GM19438 (cell line): ENCODE data around the gene MAP3K19.

Experiments
- ATAC-seq: cut with Tn5 transposase; IDR thresholded peaks from one replicate; pipeline ENCODE4 v1.9.1; 2021; ENCODE audit warnings: low read depth; ENCODE audit not compliant: unreplicated experiment

Gene MAP3K19

DNA sequence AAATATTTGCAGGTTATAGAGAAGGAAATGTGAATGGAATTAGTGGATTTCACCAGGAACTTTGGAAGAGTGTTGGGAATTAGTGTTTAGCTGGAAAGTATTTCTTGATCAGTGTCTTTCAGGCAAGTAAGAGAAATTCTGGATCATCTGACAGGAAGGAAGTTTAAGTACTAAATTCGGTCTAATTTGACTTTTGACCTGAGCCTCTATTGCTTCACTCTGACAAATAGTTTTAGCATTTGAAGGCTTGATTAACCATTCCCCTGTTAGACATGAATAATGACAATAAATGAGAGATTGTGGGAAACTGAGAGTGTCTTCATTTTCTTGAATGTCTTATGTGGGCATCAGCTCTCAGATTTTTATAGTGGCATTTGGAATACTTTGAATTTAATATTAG lies 112.6 kb downstream of the MAP3K19 start:
- ATAC-seq = no peak

DNA sequence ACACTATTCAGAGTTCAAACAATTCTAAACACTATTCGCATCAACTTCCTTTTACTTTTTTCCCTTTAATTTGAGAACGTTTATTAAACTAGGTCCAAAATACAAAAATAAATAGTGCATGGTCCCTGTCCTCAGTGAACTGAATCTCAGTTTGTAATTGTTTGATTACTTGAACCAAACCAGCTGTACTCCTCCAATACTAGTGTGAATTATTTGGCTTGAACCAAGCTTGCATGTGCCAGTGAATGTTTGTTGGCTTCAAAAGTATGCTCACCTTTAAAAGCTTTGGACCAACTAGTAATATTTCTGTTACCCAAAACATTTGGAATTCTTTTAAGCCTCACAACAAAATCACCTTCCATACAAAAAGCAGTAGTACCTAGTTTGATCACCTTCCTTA lies 113.1 kb downstream of the MAP3K19 start:
- ATAC-seq = no peak

DNA sequence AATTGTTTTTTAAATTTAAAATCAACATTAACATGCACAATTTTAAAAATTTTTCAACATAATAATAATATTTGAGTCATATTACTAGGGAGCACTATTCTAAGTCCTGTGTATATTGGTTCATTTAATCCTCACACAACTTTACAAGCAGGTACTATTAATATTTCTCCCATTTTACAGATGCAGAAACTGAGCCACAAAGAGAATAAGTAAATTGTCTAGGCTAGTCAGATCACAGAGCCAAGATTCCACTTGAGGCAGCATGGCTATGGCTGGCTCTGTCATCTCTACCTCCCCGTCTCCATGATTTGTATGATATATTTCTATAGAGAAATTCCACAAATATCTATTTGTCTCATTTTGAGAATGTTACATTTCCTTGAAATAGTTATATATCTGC lies 113.5 kb downstream of the MAP3K19 start:
- ATAC-seq = no peak

DNA sequence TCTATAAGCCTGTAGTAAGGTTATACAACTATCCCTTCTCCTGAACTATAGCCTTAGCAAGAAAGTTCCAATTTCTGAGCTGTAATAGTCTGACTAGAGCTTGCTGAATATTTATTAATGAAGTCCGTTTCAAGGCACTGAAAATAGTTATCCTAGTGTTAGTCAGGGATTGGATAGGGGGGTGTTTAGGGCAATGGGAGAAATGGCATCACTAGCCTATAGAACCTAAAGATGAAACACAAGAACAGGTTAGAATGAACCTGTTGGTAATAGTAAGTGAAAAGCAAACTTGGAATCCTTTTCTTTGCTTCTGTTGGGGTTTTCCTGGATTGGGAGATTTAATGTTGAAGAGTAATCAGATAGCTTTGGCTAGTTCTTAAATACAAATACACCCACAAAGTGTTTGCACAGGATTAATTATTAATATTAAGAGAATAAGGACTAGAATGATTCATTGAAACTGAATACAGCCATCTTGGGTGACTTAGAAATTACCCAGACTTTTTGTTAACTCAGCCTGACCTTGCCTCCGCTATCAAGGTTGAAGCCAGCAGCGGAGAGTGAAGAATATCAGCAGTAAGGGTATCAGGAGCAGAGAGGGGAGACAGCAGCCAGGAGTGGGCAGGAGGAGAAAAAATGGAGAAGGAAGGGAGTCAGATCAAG lies 114.3 kb downstream of the MAP3K19 start:
- no peak for ATAC-seq

DNA sequence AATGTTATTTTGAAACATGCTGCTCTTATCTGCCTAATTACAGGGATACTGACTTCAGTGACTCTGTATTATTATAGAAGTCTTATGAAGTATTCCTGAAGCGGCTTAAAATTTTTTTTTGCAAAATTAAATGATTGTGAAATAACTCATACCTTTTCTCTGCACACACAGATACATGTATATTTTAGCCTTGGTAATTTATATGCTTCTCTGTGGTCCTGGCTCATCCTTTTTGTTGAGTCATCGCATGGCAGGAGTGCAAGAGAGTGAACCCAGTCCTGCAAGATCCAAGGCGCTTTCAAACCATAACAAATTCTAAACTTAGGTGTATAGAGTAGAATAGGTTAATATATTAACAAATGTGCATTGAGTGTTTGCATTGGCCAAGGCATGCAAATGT lies 120.1 kb downstream of the MAP3K19 start:
- no peak for ATAC-seq

DNA sequence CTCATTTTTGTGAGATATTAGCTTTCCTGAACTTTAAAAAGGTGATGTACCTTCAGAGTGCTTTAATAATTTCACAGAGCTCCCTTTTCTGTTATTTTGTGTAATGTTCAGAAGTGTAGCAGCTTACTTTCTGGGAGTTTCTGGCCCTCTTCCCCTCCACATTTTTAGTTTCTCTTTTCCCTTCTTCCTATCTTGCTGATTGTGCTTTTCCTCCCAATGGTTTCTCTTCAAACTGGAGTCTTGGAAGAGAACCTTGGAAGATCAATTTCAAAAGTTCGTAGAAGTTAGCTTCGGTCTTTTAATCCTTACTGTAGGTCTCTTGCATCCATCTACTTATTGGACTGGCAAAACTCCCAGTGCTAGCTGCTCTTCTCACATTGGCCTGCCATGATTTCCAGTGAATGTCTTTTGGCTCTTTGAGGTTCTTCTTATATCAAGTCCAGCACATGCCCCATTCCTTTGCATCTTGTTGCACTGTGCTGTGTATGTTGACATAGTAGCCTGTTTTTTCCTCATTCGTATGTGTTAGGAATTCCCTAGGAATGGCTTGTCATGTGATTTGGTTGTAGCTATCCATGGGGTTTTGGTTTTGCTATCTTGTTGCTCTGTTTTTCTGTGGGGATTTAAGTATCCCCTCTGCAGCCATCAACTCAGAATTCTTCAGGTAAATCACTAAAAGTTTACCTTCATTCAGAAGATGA lies 120.9 kb downstream of the MAP3K19 start:
- ATAC-seq = no peak

DNA sequence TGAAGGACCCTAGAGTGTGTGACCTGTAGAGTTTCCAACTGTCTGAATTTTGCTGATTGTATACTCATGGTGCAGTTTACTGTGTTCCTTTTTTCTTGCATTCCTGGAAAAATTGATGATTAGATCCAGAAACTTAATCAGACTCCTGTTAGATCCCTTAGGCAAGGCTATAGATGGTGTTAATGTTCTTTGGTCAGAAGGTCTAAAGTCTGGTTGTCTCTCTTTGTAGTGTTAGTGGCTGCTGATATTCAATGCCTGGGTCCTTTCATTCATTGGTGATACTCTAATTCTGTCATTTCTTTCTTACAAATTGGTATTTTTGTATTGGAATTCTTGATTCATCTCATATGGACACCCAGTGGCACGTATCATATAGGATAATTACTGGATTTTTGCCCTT lies 122.3 kb downstream of the MAP3K19 start:
- ATAC-seq = no peak

DNA sequence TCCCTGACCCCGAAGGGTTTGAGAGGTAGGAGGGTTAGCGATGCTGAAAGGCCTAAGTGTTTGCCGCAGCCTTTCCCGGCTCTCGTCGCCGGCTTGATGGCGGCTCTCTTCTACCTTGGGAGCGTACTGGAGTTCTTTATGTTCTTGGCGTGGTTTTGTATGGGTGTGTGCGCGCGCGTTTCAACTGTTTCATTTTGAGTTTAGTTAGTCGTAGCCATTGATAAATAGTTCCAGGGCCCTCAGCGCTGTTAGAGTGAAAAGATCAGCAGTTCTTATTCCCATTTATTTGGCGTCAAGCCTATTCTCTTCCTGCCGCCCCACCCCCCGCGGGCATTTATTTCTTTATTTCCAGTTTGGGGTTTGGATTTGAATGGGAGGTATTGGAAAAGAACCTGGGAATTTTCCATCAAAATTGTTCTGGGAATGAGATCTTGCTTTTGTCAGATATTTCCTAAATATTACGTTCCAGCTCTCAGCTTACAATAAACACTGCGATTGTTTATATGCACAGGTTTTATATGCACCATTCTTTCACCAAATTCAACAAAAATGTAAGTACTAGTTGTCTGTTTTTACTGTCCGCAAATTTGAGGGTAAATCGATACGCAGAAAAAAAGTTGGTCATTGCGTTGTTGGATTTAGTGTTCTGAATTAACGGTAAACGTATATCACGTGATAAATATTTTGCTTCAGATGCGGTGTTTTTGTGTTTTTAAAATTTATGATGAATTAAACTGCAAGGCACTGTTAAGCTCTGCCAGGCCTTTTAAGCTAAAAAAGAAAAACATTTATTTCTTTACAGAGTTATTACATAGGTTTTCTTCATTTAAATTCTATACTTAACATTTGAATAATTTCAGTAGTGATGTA lies 127.7 kb downstream of the MAP3K19 start:
- no peak for ATAC-seq

DNA sequence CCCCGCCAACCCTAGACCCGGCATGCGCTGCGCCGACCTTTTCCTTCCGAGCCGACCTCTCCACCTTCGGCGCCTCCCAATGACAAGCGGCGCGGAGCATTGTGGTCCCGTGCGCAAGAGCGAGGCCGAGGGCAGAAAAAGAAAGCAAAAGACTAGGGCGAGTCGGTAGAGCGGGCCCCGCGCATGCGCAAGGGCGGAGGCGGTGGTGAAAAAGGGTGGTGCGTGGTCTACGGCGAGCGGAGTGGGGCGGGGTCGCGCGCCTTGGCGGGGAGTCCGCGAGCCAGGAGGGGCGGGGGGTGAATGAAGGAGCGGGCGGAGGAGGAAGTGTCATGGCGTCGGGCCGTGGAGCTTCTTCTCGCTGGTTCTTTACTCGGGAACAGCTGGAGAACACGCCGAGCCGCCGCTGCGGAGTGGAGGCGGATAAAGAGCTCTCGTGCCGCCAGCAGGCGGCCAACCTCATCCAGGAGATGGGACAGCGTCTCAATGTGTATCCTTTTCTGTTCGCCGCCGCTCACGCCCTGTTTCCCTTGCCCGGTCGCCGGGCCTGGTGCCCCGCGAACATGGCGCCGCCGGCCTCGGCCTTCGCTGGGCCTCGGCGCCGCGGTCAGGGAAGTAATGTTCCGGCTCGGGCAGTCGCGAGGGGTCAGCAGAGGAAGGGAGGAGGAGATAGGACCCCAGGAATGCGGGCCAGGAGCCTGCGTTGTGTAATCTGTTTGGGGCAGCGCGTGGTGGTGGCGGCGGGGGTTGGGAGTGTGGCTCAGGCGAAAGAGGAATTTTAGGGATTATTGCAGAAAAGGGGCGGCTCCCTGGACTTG lies 128.5 kb downstream of the MAP3K19 start, which contains the start of gene CCNT2:
TSS of gene CCNT2 (plus strand) at position 297 of the 815 bp plus-strand sequence. CDS start at position 330, 33 bp downstream.
- peak; percentile 86 for ATAC-seq

DNA sequence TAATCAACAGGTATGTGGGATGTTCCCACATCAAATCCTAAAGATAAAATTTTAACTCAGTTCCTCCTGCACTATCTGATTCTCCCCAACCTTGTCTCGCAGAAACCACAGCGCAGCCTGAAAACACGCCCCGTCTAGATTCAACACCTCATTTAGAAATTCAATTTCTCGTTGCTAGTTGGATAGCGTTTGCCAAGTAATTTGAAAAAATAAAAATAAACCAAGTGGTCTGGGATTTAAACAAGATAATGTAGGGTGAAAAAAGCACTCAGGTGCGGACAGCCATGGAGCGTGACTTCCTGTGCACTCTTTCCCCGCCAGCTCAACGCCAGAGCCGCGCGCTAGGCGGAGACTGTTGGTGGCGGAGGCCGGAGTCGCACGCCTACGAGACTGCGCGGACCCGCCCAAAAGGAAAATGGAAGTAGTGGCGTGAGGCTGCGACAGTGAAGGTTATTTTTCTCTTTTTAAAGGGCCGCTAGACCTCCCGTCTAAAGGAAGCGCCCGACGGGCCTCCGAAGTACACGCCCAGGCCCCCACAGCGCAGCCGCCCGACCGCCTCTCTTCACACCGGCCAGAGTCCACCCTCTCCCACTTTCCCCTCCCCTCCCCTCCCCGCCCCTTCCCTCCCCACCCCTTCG lies 129.2 kb downstream of the MAP3K19 start:
- peak; percentile 77 for ATAC-seq

DNA sequence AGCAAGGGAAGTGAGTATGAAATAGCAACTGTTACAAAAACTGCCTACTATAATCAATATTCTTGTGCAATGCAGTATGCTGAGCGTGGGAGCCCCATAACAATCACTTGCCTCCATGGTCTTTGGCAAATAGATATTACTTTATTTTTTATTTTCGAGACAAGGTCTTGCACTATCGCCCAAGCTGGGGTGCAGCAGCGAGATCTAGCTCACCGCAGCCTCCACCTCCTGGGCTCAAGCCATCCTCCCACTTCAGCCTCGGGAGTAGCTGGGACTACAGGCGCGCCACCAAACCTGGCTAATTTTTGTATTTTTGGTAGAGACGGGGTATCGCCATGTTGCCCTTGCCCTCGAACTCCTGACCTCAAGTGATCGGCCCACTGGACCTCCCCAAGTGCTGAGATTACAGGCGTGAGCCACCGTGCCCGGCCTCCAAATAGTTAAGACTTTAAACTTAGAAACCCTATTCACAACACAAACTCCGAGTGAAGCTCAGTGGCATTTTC lies 129.8 kb downstream of the MAP3K19 start:
- ATAC-seq = no peak
